Glomerular endothelial cell (primary cell): Measurements from ENCODE around the gene SYTL2. TPM values are rescaled to one million over a fixed set of nuclear protein-coding genes. Genes with fewer than 3 reads are reported as not detected.
"Not testable (repeated sequence)": the region's sequence is repeated elsewhere in the genome, so short reads cannot be mapped to it uniquely, and the experiment has no call there.

Experiments
- DNase-seq: peaks from one replicate; pipeline ENCODE4 v3.0.0-alpha.2; 2011; ENCODE audit warnings: low read depth, low spot score; ENCODE audit errors: extremely low read depth
- total RNA-seq: library from RNA; depleted of rRNA; stranded (reverse); fragments of >200 nt; gene quantifications from 2 replicates; pipeline ENCODE4 v1.2.3, GENCODE V29; 2015

The SYTL2 gene
- total RNA-seq, 1 donor from 2014 or later: 9.3 TPM

DNA sequence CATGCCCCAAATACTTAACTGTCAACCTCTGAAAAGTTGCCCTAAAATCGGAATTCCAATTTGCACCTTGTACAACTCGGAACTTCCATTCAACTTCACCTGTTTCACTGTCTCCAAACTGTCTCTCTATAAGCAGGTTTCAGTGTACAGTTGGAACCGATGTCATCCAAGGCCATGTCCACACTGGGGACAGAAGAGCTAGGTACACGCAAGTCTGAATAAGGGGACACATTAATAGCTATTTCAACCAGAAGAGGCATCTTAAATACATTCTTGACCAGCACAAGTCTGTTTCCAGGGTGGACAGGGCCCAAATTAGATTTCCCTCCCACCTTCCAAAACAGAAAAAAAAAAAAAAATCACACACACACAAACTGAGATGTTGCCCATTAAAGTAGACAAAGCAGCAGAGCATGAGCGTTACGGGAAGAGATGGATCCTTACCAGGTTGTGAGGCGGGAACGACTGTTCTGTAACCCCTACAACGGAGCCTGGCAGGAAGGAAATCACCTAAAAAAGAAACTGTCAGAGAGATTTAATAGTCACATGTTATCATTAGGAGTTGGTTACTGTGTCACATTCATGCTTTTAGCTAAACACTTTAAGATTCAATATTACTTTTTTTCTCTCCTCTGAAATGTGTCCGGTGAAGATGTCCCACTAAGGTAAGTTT lies 147.7 kb downstream of the SYTL2 start:
- no peak for DNase-seq

- DNase-seq: no peak
Observed at GRCh38 chr11:85661972-85662664, 148.8 kb downstream of the SYTL2 start.

GRCh38 chr11:85658180-85658579 lies 152.8 kb downstream of the SYTL2 start:
- no peak for DNase-seq

- DNase-seq: no peak
Observed at GRCh38 chr11:85656777-85657176, 154.2 kb downstream of the SYTL2 start.

DNA sequence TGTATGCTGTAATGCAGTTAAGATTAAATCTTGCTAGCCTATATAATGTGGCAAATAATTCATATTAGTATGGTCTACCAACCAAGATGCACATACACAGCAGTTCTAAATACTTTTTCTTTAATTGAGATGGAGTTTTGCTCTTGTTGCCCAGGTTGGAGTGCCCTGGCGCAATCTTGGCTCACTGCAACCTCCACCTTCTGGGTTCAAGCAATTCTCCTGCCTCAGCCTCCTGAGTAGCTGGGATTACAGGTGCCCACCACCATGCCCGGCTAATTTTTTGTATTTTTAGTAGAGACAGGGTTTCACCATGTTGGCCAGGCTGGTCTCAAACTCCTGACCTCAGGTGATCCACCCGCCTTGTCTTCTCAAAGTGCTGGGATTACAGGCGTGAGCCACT lies 156.6 kb downstream of the SYTL2 start:
- DNase-seq: not testable (repeated sequence)

DNA sequence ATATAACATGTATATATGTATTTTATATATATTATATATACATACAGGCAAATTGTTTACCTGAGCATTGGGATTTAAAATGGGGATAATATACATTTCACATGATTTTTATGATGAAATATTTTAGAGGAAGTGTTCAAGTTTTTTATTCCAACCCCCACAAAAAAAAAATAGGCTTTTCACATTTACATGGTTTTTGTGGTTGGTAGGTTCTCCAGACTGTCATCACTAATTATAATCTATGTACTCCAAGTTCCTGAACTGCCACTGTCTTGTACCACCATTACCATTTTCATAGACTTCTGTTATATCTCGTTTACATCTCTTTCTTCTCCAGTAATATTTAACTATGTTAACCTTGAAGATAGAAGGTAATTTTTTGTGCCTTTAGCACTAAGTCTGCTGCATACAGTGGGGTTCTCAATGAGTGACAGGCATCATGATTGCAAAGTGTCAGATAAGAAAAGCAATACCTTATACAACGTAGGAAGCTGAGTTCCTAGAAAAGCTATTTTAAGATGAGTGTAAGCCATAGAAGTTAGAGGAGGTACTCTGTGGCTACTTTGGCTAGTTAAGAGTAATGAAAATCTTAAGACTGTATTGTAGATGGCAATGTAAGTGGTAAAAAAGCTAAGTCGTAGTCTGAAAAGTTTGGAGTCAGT lies 158.0 kb downstream of the SYTL2 start:
- DNase-seq: no peak

- no peak for DNase-seq
Observed at GRCh38 chr11:85651118-85651517, 159.8 kb downstream of the SYTL2 start.

DNA sequence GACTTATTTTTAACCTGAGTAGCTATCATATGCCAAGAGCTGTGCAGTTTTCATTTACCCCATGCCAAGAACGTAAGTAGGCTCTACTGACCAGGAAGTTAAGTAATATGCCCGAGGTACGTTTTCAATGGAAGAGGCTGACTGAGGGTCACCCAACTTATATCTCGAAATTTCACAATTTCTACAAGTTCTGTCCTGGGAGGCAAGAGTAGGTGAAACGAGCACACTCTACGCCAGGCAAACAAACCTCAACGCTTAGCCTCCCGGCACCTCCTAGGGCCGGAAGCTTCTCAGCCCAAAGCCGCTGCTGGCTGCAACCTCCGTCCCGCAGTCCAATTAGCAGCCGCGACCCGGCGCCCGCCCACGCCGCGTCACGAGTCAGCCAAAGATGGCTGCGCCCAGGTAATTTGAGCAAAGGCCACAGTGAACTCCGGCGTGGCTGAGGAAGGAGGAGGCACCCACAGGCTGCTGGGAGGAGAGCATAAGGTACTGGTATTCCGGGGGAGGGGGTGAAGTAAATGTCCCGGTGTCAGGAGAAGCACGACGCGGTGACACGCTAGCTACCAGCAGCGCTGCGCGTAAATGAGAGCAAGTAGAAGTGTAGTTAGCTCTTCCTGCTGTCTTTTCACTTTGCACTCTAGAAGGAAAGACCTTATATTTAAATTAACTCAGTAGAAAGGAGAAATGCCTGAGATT lies 163.2 kb downstream of the SYTL2 start, which contains the start of gene TMEM126A:
Gene TMEM126A (plus strand): TSS at position 364 of the 696 bp plus-strand sequence. CDS start 2,289 bp downstream, outside the sequence.
- no peak for DNase-seq

GRCh38 chr11:85647078-85647477 lies 163.9 kb downstream of the SYTL2 start:
- no peak for DNase-seq

Other genes with a start within 250 kb of the SYTL2 start
- 0.18 and 0.63 TPM in 2 replicates for gene DLG2, start 183.8 kb downstream of the SYTL2 start, total RNA-seq
- gene TMEM126B, start 182.5 kb downstream of the SYTL2 start, total RNA-seq: 50.1 and 83.6 TPM in 2 replicates
- 23.3 and 26.3 TPM in 2 replicates for gene TMEM126A, start 163.2 kb downstream of the SYTL2 start, total RNA-seq
- gene CREBZF, start 146.0 kb downstream of the SYTL2 start, total RNA-seq: 10.0 and 29.0 TPM in 2 replicates
- gene CCDC89, start 124.9 kb downstream of the SYTL2 start, total RNA-seq: 0.58 and 0.63 TPM in 2 replicates
- gene CCDC83, start 44.2 kb upstream of the SYTL2 start, total RNA-seq: not detected in 2 replicates